PC-9 (cell line): ENCODE data around the gene JADE1.

Source experiments
- CTCF ChIP-seq: fragments of 200-600 bp; sonication (generic); conservative IDR thresholded peaks from 2 replicates; pipeline ENCODE4 v1.6.1; 2017; ENCODE audit warnings: mixed run types, antibody characterized with exemption, mild to moderate bottlenecking, moderate library complexity
- EZH2 ChIP-seq: fragments of 200-600 bp; sonication (generic); IDR thresholded peaks from 2 replicates; pipeline ENCODE4 v1.8.0; 2017; ENCODE audit warnings: antibody characterized with exemption, low read depth

GRCh38 chr4:128803783-128804182 is 5.7 kb upstream of the JADE1 start:
- TF ChIP-seq CTCF (no peak), EZH2 (no peak)
